GM21381 (cell line): Measurements from ENCODE around the gene ZNF688.

ENCODE experiments used
- ATAC-seq: cut with Tn5 transposase; IDR thresholded peaks from one replicate; pipeline ENCODE4 v1.9.1; 2021; ENCODE audit warnings: mild to moderate bottlenecking, moderate library complexity; ENCODE audit not compliant: unreplicated experiment

Gene ZNF688

DNA sequence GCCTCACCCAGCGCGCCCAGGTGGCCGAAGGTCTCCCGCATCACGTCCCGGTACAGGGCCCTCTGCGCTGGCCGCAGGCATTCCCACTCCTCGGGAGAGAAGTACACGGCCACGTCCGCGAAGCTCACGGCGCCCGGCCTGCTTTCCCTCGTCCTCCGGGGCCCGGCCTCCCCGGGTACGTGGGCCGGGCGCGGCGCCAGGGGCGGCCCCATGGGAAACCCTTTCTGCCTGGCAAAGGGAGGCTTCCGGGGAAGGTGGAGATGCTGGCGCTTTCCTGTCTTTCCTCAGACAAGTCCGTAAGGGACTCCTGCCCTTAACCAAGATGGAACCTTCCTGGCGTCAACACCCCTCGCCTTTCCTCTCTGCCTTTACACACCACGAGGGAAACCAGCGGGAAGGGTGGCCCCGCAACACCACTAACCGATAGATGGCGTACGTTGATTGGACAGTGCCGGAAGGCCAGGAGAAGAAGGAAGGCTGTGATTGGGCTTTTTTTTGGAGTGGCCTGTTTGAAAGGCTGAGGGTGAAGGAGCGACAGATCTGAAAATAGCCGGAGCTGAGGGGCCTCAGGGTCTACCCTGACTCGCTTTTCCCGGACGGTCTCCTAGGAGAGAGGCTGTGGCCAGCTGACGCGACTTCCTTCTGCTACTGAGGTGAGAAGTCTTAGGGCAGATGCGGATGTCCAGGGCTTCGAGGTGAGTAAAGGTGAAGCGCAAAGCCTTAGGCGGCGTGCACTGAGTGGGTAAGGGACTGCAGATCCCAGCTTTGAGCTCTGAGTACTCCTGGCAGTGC is 14.1 kb upstream of the ZNF688 start, which contains the start of gene ZNF785:
ZNF785 (minus strand) TSS at position 298 of the 792 bp plus-strand sequence; CDS start at position 212, 86 bp downstream.
- ATAC-seq = peak; percentile 84

DNA sequence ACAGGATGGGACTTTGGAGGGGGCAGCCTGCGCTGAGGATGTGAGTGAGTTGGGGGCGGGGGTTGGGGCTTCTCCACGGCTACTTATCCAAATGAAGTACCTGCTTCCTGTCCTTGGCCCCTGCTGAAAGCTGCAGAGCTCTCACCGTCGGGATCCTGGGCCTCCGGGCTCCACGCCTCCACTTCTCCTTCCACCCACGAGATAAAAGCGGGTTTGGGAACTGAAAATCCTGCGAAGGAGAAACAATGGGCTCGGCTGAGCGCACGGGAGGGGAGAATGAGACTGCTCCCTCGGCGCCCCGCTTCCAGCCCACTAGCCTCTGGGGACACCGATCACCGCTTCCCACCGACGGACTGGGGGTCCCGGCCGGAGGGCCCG is 13.5 kb upstream of the ZNF688 start:
- peak; percentile 43 for ATAC-seq

- ATAC-seq = no peak
Measured at GRCh38 chr16:30582611-30583340, 11.3 kb upstream of the ZNF688 start.

GRCh38 chr16:30581457-30581856 is 9.9 kb upstream of the ZNF688 start:
- ATAC-seq = no peak

- no peak for ATAC-seq
Measured at GRCh38 chr16:30574678-30575077, 3.2 kb upstream of the ZNF688 start.

DNA sequence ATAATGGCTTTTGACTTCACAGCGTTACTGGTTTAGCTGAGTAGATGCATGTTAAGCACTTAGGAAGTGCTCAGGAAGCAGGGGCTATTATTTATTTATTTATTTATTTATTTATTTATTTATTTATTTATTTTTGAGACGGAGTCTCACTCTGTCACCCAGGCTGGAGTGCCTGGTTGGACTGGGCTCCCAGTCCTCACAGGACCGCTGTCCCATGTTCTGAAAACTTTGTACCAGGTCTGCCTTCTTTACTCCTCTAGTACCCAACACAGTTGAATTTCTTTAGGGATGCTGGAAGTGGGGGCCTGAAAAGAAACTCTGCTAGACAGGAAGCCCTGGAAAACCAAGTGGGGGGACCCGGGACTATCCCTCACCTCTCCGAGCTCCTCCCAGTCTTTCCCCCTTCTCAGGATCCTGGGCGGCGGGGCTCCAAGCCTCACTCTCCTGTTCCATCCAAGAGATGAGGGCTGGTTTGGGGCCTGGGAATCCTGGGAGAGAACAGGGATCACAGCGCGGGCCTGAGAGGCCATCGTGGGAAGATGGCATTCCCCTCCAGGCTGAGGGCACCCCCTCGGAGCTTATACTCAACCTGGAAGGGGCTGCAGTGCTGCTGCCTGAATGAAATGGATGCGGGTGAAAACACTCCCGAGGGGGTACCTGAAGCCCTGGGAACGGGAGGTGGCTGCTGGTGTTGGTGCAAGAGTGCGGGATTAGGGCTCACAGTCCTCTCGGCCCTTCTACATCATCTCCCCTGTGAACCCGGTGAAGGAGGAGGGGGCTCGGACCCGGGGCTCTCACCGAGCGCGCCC is 674 bp downstream of the ZNF688 start:
- ATAC-seq = no peak

- ATAC-seq = no peak
Measured at GRCh38 chr16:30569746-30570635, 1.5 kb downstream of the ZNF688 start.

GRCh38 chr16:30569281-30569680 is 2.2 kb downstream of the ZNF688 start:
- no peak for ATAC-seq

GRCh38 chr16:30567991-30568638 is 3.4 kb downstream of the ZNF688 start:
- peak; percentile 28 for ATAC-seq

DNA sequence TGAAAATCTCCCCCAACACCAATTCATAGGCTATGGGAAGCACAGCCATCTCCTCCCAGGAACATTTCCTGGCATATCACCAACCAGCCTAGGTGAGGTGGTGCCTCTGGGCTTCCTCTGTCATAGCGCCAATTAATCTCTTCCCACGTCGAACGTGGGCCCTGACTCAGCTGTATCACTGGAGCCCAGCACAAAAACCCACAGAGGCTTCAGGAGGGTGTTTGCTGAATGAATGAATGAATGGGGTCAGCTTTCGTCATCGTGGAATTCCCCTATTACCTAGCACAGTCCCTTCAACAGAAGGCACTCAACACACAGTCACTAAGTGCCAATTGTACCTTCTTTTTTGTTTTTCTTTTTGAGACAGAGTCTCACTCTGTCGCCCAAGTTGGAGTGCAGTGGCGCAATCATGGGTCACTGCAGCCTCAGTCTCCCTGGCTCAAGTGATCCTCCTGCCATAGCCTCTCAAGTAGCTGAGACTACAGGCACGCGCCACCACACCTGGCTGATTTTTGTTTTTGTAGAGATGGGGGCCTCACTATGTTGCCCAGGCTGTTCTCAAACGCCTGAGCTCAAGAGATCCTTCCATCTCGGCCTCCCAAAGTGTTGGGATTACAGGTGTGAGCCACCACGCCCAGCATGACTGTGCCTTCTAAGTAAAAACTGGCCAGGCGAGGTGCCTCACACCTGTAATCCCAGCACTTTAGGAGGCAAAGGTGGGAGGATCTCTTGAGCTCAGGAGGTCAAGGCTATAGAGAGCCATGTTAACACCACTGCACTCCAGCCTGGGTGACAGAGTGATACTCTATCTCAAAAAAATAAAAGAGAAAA is 4.1 kb downstream of the ZNF688 start:
- ATAC-seq = no peak

GRCh38 chr16:30566531-30566930 is 5.0 kb downstream of the ZNF688 start:
- ATAC-seq = no peak

DNA sequence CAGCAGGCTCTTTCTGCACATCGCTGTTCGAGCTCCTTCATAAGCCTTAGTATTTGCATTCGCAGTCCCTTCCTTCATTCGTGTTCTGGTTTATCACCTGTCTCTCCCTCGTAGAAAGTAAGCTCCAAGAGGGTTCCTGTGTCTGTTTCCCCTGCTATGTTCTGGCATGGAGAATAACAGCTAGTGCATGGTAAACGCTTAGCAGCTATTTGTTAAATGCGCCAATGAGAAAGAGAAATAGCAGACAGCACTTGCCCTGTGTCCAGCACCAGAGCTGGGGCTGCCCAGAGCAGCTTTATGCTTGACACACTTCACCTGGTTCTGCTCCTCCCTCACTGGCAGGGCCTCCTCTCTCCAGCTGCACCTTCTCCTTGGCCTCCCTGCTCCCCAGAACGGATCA is 5.5 kb downstream of the ZNF688 start:
- ATAC-seq = no peak

- no peak for ATAC-seq
Measured at GRCh38 chr16:30565526-30565925, 6.0 kb downstream of the ZNF688 start.

- ATAC-seq = no peak
Measured at GRCh38 chr16:30562021-30562420, 9.5 kb downstream of the ZNF688 start.

DNA sequence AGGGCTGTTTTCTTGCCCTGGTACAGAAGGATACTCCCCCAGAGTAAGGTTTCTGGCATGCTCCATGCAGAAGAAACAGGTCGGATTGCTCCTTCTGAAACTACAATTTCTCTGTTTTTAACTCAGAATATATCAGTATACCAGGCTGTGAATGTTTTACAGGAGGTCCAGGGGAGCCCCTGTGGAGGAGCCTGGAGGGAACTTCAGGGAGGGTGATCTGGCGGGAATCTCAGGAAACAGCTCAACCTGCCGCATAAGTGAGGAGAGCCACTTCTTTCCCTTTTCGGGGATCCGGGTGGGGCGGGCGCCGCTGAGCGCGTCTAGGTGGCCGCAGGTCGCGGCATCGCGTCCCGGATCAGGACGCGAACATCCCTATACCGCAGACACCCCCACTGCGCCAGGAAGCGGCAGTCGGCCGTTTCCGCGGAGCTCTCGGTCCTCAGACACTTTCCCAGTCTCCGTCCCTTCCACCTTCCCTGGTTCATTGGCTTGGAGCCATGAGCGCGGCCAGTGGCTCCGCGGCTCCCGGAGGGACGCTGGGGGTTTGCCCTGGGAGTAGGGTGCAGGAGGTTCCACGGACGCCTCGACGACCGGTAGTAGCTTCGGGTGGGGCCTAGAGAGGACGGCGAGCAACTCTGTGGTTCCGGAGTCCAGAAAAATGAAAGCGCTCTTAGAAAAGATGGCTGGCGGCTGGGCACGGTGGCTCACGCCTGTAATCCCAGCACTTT is 10.3 kb downstream of the ZNF688 start:
- no peak for ATAC-seq

DNA sequence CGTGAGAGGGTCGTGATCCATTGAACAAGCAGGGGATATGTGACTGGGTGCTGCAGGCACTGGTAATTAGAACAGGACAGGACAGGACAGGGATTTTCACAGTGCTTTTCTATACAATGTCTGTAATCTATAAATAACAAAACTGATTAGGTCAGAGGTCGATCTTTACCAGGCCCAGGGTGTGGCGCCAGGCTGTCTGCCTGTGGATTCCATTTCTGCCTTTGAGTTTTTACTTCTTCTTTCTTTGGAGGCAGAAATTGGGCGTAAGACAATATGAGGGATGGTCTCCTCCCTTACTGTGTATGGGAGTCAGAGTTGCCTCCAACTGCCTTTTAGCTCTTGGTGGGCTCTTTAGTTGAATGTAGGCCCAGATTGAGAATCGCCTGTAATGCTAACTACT is 11.8 kb downstream of the ZNF688 start:
- no peak for ATAC-seq

- ATAC-seq = no peak
Measured at GRCh38 chr16:30558789-30559377, 12.6 kb downstream of the ZNF688 start.
